Measurements from ENCODE around the gene MYO3B. TPM values are rescaled to one million over a fixed set of nuclear protein-coding genes. Genes with fewer than 3 reads are reported as not detected.

The MYO3B gene
- total RNA-seq, 1 experiment from 2014 or later: 0.63 TPM

GRCh38 chr2:170190172-170190571 lies 12.2 kb downstream of the MYO3B start:
- Histone ChIP-seq H3K23ac (ENCODE audit: insufficient read length, low read depth, low read length) (no peak overlapping the region), H3K14ac (ENCODE audit: insufficient read depth, low read length) (no peak overlapping the region), H2BK5ac (ENCODE audit: insufficient read length, low read length) (no peak overlapping the region), H3K79me1 (ENCODE audit: insufficient read depth, low read depth, low read length, poor library complexity, severe bottlenecking) (no peaks in the 10 kb centered on the region), H3K27ac (ENCODE audit: insufficient read length, low read depth, low read length) (no peak overlapping the region), H3K4me2 (ENCODE audit: insufficient read depth, insufficient read length, low read length) (no peak overlapping the region), H3K79me2 (ENCODE audit: insufficient read depth, low read length) (no peaks in the 10 kb centered on the region), H4K5ac (ENCODE audit: insufficient read length, low read depth, low read length) (no peak overlapping the region), H2AK5ac (ENCODE audit: insufficient read length, low read length) (no peak overlapping the region), H3K18ac (ENCODE audit: insufficient read length, low read depth, low read length) (no peak overlapping the region), H3K4ac (ENCODE audit: low read depth, low read length) (no peak overlapping the region), H3K27me3 (ENCODE audit: insufficient read depth, low read length) (no peaks in the 10 kb centered on the region), H3T11ph (ENCODE audit: low read length) (no peak overlapping the region), H3K9me3 (ENCODE audit: control insufficient read depth, low read depth, low read length) (no peaks in the 10 kb centered on the region), H2BK20ac (ENCODE audit: low read depth, low read length, poor library complexity, severe bottlenecking) (no peak overlapping the region), H3K9ac (ENCODE audit: extremely low read depth, insufficient read length, low read length) (no peak overlapping the region), H3K56ac (ENCODE audit: insufficient read length, low read depth, low read length) (no peak overlapping the region), H2AFZ (ENCODE audit: low read length) (no peak overlapping the region), H2BK15ac (ENCODE audit: low read depth, low read length) (no peak overlapping the region), H4K20me1 (ENCODE audit: control insufficient read depth, insufficient read depth, insufficient read length) (no peaks in the 10 kb centered on the region), H3K4me1 (ENCODE audit: insufficient read depth, low read length) (no peaks in the 10 kb centered on the region), H2BK12ac (ENCODE audit: insufficient read length, low read depth, low read length) (no peak overlapping the region), H4K91ac (ENCODE audit: insufficient read length, low read depth, low read length) (no peak overlapping the region), H4K8ac (replicated peaks; ENCODE audit: insufficient read length, low read depth, low read length) (no peak overlapping the region), H3K23me2 (ENCODE audit: insufficient read length, low read depth, low read length, poor library complexity, severe bottlenecking) (no peaks in the 10 kb centered on the region), H2BK120ac (ENCODE audit: low read depth, low read length, poor library complexity, severe bottlenecking) (no peak overlapping the region)
- peaks cover 4 to 5% of the 10 kb centered on the region in 2 experiments for H3K4me1 Mint-ChIP-seq
- TF ChIP-seq CTCF (conservative IDR thresholded peaks at IDR 0.05): no peak
- H3K9me3 Mint-ChIP-seq: peaks cover 39 to 46% of the 10 kb centered on the region in 2 experiments
- H3K27ac Mint-ChIP-seq: no peak overlapping the region
- H3K27me3 Mint-ChIP-seq (ENCODE audit: low read depth): peaks cover 2% of the 10 kb centered on the region; the same call in 1 of the 2 replicates
- H3K4me3 Mint-ChIP-seq: no peak overlapping the region
- no peak for DNase-seq
- peaks cover 21 to 51% (median 38%) of the 10 kb centered on the region in 3 experiments for H3K36me3 Mint-ChIP-seq (ENCODE audit: insufficient read depth in 1 of 3, low read depth in 3 of 3)

Measured in H9 (cell line).